NCI-H1694 (cell line): ENCODE results near the gene GNG7.
"Not testable (repeated sequence)": the region's sequence is repeated elsewhere in the genome, so short reads cannot be mapped to it uniquely, and the experiment has no call there.

ENCODE experiments used
- DNase-seq: peaks from one replicate; lab custom pipeline; 2025; lab: John Stamatoyannopoulos, UW

GNG7 gene

DNA sequence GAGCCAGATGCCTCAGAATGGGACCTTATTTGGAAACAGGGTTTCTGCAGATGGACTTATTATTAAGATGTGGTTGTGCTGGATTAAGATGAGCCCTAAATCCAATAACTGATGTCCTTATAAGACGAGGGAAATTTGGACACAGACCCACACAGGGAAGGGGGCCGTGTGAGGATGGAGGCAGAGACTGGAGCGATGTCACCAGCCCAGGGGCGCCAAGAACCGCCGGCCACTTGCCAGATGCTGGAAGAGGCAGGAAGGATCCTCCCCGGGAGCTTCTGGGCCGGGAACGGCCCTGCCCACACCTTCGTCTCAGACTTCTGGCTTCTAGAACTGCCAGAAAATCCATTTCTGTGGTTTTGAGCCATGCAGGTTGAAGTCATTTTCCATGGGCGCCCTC lies 26.6 kb downstream of the GNG7 start:
- DNase-seq = no peak

DNA sequence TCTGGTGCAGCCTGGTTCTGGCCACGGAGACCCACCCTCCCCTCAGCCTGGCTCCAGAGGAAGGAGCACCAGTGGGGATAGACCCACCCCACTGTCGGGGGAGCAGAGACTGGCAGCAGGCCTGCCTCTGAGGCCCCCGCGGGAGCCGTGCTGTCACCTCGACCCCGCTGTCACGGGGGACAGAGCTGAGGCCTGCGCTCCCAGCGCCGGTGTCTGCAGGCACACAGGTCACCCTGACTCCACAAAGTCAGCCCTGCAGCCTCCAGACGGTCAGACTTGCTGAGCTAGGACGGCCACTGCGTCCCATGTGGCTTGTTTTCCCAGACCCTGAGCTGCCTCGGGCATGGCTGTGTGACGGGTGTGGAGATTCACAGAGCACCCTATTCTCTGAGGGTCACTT lies 32.3 kb downstream of the GNG7 start:
- no peak for DNase-seq

DNA sequence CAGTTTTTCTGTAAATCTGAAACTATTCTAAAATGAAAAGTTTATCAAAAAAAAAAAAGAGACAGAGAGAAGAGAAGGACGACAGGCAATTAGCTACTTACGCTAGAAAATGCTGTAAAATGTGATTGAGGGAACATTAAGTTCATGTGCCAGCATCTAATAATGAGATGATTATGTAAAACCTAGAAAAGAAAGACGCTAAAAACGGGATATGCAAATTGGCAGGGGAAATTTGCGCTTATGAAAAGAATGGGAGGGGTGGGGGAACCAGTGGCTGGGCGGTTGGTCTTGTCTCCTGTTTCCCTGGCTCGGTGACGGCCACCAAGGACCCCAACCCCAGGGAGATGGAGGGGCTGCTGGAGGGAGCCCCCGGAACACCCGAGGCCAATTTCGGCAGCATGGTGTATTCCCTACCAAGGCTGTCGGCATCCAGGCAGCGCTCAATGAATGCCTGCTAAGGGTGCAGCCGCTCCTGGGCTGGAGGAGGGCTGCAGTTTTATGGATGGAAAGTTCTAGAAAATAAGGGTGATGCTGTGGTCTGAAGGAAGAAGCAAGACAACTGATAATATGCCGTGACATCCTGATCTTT lies 34.2 kb downstream of the GNG7 start:
- no peak for DNase-seq

DNA sequence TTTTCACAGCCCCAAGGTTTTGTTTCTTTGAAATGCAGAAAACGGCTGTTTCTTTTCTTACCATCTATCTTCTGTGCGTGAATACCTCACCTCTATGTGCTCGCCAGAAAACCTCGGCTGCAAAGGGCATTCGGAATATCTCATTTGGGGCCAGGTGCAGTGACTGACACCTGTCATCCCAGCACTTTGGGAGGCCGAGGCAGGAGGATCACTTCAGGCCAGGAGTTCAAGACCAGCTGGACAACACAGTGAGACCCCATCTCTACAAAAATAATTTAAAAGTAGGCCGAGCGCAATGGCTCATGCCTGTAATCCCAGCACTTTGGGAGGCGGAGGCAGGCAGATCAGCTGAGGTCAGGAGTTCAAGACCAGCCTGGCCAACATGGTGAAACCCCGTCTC lies 35.1 kb downstream of the GNG7 start:
- not testable (repeated sequence) for DNase-seq

DNA sequence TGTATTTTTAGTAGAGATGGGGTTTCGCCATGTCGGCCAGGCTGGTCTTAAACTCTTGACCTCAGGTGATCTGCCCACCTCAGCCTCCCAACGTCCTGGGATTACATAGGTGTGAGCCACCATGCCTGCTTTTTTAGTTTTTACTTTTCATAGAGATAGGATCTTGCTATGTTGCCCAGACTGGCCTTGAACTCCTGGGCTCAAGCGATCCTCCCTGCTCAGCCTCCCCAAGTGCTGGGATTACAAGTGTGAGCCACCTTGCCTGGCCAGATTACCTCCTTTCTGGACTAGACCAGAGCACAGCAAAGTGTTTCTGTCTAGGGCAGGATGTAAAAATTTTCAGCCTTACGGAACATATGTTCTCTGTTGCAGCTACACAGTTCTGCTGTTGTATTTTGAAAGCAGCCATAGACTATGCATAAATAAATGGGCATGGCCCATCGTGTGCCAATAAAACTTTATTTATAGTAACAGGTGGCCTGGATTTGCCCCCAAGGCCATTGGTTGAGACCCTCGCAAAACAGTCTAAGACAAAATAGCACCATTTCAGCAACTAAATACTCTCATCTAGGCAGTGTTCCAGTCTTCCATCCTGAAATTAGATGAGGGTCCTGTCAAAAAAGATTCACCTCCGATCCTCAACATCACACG lies 36.0 kb downstream of the GNG7 start:
- no peak for DNase-seq

DNA sequence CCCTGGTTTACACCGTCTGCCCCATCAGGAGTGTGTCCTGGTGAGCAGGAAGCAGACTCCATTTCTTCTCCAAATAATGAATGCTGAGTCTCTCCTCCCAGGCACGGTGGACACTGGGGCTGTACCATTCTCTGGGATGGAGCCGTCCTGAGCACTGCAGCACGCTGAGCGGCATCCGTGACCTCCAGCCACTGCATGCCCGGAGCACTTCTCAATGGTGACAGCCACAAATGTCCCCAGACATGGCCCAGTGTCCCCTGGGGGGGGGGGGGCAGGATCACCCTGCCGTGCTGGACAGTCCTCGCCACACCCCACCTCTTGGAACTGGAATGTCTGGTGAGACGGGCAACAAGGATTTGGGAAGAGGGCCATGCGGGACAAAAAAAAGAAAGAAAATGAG lies 37.4 kb downstream of the GNG7 start:
- DNase-seq = no peak

DNA sequence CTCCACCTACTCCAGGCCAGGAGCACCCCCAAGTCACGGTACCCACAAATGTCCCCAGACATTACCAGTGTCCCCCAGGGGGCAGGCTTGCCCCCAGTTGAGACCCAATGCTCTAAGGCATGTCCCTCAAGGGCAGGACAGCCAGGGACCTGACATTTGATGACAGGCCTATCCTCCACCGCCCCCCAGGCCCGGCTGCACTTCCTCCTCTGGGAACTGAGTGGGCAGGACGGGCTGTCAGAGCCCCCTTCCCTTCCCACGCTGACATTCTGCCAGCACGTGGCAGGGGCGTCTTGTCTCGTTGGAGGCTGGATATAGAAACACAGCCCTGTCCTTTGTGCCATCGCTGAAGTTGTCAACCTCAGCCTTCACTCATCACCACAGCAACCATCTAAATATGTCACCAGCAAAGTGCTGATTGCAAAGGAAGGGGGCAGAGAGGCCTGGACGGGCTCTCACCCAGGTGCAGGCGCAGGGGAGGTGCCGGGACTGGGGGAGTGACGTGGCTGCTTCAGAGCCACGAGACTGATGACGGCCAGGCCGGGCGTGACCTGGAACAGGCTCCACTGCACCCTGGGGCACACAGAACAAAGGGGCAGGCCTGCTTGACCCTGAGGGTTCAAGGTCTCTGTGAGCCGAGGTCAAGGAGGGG lies 38.4 kb downstream of the GNG7 start:
- DNase-seq = no peak

DNA sequence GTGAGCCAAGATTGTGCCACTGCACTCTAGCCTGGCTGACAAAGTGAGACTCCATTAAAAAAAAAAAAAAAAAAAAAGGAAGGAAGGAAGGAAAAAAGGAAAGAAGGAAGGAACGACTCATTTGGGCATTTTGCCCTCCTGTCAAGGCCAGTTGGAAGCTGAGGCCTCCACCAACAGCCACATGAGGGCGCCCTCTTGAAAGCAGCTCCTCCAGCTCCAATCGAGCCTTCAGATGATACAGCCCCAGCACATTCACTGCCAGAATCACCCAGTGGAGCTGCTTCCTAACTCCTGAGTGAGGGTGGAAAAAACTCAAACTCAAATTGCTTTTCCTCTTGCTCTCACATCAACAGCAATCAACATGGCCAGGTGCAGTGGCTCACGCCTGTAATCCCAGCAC lies 40.9 kb downstream of the GNG7 start:
- no peak for DNase-seq

DNA sequence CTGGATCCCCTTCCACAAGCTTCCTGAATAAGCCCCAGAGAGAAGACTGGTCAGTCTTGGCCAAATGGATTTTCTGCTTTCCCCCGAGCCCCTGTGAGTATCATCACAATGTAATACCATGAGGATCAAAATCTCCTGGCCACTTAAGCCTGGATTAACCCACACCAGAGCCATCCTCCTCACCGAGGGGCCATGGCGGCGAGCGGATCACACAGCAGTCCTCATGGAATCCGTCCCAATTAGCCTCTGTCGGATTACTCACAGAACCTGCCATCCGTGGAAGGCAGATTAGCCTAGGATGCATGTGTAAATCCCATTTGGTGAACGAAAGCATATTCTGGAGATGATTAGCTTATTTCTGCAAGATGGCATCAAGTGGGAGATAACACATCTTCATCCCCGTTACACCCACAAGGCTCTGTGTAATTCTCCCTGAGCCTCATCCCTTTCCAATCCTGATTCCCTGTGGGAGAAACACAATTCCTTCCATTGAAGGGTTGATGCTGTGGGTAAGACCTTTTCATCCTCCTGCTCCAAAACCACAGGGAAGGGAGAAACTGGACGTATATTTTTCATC lies 42.5 kb downstream of the GNG7 start:
- no peak for DNase-seq

DNA sequence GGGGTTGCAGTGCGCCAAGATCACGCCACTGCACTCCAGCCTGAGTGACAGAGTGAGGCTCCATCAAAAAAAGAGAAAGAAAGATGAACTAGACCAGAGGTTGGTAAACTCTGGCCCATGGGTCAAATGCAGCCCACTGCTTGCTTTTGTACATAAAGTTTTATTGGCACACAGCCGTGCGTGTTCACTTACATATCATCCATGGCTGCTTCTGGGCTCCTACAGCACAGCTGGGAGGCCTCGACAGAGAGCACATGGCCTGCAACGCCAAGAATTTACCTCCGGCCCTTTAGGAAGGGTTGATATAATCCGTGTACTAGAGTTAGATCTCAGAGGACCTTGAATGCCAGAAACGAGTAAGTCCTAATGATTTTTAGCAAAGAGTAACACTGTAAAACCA lies 46.0 kb downstream of the GNG7 start:
- no peak for DNase-seq

DNA sequence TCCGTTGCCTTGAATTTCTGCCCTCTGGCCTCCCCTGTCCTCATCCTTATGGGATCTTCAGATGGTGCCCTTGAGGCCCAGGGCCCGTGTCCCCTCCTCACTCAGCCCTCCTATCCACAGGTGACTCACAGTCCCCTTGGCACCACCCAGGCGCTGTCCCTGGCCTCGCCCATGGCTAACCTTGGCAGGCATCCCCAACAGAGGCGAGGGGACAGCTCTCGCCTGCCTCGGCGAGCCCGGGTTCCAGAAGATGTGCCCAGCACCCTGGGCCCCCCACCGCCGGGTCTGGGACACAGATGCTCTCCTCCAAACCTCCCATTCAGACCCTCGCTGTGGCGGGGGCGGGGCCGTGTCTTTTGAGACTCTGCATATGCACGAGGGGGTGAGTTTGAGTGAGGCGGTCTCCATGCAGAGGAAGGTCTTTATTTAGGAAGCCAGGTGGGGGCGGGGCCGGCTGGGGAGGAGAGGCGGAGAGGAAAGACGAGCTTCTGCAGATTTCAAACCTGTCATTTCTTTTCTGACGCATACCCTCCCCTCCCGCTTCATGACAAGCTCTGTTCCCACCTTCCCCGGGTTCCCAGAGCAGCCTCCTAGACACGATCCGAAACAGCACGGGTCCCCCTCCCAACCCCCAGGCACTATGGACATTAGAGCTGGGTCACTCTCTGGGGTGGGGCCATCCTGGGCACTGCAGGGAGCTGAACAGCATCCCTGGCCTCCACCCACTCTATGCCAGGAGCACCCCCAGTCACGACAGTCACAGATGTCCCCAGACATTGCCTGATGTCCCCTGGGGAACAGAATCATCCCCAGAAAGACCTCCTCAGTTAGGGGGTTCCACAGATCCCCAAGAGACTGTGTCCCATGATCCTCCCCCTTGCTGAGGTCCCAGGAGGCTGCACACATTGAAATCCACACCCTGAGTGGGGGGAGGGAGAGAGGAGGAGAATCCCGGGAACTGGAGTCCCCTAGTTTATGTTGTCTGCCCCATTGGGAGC lies 48.5 kb downstream of the GNG7 start:
- DNase-seq = no peak

DNA sequence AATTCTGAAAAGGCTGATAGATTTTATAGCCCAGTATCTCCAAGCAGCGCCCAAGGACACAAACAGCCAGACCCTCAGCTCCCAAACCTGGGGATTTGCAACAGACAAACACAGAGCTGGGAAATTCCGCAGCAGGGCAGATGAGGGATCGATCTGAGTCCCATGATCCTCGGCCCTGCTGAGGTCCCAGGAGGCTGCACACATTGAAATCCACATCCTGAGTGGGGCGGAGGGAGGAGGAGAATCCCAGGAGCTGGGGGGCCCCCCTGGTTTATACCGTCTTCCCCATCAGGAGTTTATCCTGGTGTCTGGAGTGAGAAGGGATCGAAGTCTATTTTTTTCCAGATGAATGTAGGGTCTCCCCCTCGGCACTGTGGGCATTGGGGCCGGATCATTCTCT lies 49.3 kb downstream of the GNG7 start:
- no peak for DNase-seq

DNA sequence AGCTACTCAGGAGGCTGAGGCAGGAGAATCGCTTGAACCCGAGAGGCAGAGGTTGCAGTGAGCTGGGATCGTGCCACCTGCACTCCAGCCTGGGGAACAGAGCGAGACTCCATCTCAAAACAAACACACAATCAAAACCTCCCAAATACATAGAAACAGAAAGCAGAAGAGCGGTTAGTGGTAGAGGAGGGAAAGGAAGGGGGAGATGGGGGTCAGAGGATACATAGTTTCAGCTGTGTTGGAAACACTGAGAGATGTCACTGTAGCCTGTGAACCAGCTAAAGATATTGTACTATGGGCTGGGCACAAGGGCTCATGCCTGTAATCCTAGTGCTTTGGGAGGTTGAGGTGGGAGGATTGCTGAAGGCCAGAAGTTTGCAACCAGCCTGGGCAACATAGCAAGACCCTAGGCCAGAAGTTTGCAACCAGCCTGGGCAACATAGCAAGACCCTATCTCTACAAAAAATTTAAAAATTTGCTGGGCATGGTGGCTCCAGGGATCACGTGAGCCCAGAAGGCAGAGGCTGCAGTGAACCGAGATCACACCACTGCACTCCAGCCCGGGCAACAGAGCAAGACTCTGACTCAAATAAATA lies 49.9 kb downstream of the GNG7 start:
- DNase-seq = no peak

DNA sequence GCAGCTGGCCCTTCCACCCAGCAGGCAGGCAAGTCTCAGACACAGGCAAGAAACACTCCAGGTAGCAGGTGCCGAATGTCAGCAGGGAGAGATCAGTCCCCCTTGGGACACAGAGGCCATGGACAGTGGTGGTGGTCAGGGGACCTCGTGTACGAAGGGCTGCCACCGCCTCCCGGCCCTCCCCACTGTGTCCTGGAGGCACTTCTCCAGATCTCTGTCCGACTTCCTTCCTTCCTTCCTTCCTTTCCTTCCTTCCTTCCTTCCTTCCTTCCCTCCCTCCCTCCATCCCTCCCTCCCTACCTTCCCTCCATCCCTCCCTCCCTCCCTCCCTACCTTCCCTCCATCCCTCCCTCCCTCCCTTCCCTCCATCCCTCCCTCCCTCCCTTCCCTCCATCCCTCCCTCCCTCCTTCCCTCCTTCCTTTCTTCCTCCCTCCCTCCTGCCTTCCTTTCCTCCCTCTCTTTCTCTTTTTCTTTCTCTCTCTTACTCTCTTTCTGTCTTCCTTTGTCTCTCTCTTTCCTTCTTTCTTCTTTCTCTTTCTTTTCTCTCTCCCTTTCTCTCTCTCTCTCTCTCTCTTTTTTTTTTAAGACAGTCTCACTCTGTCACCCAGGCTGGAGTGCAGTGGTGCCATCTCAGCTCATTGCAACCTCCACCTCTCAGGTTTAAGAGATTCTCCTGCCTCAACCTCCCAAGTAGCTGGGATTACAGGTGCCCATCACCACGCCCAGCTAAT lies 51.3 kb downstream of the GNG7 start:
- DNase-seq = not testable (repeated sequence)

DNA sequence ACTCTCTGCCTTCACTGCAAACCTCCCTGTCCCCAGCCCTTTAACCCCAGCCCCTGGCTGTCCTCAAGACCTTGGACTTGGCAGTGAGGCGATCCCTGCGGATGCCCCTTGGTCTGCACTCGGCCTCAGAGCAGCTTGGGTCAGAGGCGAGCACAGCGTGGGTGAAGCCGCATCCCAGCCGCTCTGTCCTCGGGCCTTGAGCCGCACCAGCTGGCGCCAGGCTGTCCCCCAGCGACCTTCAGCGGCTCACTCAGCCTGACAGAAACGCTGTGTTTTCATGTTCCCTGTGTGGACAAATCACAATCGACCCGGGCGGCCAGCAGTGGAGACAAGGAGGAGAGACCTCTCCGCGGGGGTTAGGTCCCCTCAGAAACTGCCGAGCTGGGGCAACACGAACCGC lies 52.0 kb downstream of the GNG7 start:
- no peak for DNase-seq

DNA sequence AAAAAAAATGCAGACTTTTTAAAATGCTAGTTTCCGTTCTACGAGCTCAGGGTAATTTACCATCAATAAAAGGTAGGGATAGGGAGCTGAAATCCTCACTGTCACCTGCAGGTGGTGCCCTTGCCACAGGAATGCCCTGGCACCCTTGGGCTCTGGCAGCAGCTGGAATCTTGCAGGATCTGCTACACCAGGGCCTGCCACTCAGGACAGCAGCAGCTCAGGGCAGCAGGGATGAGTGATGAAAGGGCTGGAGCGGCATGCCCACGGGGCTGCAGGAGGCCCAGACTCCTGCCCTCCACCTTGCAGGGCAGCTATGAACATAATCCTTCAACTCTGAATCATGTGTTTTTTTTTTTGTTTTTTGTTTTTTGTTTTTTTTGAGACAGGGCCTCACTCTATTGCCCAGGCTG lies 54.0 kb downstream of the GNG7 start:
- peak; percentile 68 for DNase-seq

DNA sequence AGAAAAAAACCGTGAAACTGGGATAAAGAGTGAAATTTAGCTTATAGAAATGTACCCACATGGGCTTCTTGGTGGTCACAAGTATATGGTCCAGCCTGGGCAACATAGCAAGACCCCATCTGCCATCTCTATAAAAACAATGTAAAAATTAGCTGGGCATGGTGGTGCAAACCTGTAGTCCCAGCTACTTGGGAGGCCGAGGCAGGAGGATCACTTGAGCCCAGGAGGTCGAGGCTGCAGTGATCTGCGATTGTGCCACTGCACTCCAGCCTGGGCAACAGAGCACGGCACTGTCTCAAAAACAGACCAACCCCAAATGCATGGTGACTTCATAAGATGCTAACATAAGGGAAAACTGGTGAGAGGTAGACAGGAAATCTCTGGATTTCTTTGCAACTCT lies 54.4 kb downstream of the GNG7 start:
- DNase-seq = no peak

DNA sequence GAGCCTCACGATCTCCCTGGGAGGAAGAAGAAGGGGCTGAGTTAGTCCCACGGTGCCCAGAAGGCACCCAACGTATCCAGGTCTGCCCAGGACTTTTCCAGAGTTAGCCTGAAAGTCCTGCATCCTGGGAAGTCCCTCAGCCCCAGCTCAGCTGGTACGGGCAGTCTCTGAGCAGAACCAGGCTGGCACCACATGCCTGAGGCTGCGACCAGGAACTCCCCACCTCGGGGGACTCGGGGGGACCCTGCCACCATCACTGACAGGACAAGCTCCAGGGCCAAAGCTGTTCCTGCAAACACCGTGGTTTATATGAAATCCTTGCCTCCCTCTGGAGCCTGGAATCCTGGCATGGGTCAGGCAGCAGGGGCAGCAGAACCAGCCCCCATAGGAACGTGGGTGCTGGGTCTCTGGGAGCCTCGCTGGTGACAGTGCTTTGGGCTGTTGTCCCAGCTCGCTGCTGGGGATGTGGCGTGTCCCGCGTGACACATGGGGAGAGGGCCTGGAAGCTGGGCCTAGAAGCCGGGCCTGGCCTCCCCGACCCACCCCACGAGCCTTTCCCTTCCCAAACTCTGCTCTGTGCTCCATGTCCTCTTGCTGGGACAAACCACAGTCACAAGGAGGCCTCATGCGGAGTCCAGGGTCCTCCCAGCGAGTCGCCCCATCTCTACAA lies 55.5 kb downstream of the GNG7 start:
- DNase-seq = no peak

DNA sequence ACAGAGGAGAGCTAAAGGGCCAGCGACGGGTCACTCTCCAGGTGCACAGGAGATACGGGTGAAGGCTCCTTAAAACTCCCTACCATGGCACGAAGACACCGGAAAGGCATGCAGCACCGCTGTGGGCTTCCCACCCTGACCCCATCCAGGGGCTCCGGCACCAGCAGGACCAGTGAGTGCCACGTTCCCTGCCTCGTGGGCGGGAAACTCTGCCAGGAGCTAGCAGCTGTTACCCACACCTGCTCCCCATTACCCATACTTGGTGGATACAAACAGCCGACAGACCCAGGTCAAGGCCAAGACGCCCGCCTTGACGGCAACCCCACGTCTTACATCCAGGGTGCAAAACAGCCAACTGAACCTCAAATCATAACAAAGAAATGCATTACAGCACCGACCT lies 56.7 kb downstream of the GNG7 start:
- no peak for DNase-seq

DNA sequence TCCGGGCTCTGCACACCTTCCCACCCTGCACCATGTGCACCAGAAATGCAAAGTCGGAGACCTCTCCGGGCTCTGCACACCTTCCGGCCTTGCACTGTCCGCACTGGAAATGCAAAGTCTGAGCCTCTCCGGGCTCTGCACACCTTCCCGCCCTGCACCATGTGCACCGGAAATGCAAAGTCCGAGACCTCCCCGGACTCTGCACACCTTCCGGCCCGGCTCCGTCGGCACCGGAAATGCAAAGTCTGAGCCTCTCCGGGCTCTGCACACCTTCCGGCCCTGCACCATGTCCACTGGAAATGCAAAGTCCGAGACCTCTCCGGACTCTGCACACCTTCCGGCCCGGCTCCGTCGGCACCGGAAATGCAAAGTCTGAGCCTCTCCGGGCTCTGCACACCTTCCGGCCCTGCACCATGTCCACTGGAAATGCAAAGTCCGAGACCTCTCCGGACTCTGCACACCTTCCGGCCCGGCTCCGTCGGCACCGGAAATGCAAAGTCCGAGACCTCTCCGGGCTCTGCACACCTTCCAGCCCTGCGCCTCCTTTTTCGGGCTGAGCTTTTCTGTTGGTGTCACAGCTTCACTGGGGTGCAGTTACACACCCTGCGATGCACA lies 59.3 kb downstream of the GNG7 start:
- DNase-seq = not testable (repeated sequence)
